GM19397 (cell line): Measurements from ENCODE around the gene SYCP3.

ENCODE experiments used
- ATAC-seq: cut with Tn5 transposase; IDR thresholded peaks from one replicate; pipeline ENCODE4 v1.9.1; 2021; ENCODE audit warnings: mild to moderate bottlenecking, moderate library complexity; ENCODE audit not compliant: unreplicated experiment

The SYCP3 gene

DNA sequence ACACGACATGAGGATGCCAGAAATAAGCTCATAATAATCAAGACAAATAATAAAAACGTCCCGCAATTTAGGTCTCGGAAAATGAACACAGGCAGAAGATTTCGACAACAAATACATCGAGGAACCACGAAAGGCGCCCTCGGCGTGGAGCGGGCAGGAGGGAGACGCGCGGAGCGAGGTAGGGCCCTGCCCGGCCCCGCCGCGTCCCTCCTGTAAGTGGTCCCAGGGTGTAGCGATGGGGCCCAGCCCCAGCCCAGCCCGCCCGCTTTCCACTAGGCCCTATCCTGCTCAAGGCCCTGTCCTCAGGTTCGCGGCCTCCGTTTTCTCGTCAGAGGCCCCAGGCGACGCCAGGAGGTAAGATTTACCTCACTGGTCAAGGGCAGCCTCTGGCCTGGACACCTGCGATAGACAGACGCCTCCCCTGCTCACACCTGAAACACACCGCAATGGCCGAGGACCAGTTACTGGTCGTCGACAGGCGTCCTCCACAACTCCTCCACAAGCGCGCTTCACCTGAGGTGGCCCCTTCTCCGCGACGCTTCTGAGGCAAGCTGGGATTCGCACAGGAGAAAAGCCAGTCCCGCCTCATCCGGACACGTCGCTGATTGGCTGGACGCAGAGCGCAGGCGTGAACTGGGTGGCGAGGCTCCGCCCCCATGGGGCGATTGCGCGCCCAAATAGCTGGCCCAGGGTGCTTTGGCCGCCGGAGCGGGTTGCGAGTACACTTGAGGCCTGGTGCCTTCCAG is at the start of gene SYCP3:
Gene SYCP3 (minus strand): TSS at position 543 of the 746 bp plus-strand sequence. CDS start 1,527 bp downstream, outside the sequence.
- no peak for ATAC-seq

DNA sequence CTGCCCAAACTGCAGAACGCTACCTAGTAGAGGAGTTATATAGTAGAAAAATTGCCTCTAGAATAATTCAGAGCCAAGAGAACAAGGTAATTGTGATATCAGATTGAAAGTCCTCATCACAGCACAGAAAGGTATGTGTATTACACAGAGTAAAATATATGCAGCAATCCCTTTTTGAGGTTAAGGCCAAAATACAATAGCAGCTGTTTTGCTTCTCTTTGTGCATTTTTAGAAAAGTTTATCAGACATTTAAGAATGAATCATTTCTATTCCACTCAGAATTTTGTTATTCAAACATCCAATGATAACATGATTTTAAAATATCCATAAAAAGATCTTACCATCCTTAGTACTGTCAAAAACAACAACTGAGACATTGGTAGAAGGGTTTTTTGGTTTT is 46.4 kb upstream of the SYCP3 start:
- no peak for ATAC-seq

DNA sequence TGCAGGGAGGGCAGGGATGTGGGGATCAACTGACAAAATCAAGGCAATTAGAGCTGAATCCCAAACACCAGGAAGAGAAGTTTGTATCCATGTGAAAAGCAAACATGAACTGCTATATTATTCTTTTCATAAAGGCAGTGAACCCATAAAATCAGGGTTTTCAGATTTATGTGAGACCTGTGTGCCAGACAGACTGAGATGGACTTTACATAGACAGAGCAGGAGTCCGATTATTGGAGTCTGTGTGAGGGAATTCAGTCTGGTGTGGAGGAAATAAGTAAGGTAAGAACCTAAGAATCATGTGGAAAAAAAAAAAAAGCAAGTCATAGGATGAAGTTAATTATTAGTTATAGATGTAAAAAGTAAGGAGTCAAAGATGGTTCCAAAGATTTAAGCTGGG is 45.1 kb upstream of the SYCP3 start:
- no peak for ATAC-seq

DNA sequence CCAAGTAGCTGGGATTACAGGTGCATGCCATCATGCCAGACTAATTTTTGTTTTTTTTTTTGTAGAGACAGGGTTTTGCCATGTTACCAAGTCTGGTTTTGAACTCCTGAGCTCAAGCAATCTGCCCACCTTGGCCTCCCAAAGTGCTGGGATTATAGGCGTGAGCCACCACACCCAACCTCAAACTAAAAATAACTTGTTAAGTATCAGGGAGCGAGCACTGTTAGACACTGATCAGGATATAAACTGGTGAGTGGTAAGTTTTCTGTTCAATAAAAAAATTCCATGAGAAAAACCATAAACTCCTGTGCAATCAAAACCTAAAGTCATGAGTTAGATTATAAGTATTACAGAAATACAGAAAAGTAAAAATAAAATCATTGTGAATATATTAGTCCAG is 44.6 kb upstream of the SYCP3 start:
- ATAC-seq, result no peak

- ATAC-seq, result no peak
These were observed 43.9 kb upstream of the SYCP3 start for GRCh38 chr12:101783150-101783549.

DNA sequence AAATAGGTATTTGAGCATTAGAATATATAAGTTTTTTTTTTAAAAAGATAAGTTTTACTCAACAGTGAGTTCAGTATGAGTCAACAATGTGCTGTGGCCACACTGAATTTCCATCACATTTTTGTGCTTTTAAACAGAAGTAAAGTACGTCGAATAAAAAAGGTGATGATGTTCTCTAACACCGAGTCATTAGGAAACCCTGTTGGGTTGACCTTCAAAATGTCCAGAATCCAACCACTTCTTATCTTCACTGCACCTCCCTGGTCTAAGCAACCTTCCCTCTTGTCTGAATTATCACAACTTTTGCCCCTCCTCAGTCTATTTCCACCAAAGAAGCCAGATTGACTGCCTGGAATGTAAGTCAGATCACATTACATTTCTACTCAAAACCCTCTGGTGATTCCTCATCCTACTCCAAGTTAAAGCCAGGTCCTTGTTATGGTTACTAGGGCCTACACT is 43.0 kb upstream of the SYCP3 start:
- ATAC-seq, result no peak

DNA sequence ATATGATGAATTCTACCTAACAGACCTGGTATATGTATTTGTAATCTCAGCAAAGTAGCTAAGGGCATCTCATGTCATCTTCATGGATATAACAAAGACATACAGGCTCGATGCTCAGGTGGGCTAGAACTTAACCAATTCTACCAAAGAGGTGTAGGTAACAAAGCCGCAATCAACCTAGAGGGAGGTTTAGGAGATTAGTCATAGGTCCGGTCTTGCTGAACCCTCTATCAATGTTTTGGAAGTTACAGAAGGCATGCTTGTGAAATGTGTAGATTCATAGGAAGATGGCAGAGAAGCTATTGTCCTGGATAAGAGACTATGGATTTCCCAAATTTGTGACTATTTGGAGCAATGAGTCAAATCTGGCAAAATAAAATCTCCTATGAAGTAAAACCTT is 42.6 kb upstream of the SYCP3 start:
- ATAC-seq, result no peak

- ATAC-seq, result no peak
These were observed 41.3 kb upstream of the SYCP3 start for GRCh38 chr12:101780599-101780998.

DNA sequence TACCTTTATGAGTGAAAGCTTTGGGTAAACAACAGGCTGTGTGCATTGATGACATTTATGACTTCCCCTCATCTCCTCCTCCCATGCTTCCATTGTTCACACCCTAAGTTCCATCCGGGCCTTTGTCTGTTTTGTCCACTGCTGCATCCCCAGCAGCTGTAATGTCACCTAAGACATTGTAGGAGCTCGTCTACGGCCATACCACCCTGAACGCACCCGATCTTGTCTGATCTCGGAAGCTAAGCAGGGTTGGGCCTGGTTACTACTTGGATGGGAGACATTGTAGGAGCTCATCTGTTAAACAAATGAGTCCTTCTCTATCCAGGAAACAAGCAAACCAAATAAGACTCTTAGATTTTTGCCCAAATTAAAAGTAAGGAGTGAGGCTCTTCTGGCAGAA is 40.4 kb upstream of the SYCP3 start:
- no peak for ATAC-seq

DNA sequence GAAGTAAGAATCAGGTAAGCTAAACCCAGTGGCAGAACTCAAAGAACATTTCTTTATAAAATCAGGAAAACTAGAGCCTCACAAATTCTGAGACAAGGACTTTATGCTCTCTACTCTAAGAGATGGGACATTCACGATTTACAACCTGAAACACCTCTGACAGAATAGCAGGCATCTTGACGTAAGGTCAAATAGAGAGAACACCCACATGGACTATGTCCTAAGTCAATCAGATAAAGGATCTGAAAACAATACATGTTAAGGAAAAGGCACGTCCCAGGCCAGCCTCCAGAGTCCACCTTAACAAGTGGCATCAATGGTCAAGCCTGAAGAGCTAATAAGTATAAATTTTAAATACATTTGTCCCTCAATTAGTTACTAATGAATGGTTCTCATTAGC is 39.9 kb upstream of the SYCP3 start:
- ATAC-seq, result no peak

- ATAC-seq, result no peak
These were observed 38.7 kb upstream of the SYCP3 start for GRCh38 chr12:101777978-101778377.

DNA sequence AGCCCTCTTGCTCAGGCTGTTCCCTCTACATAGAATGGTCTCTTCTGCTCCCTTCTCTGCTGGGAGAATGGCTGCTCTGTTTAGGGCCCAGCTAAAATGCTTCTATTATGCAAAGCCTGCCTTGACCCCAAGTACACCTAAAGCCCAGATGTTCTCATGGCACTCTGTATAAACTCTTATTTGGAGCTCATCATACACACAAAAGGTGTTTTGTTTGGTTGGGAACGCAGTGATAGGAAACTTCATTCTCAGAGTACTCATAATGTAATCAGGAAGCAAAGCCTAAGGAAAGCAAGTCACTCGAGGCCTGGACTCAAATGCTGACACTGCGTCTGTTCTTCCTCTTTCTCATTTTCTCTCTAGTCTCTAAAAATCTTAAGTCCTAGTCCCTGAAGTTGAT is 38.2 kb upstream of the SYCP3 start:
- ATAC-seq, result no peak

- ATAC-seq, result no peak
These were observed 36.6 kb upstream of the SYCP3 start for GRCh38 chr12:101775816-101776215.

- peak; percentile 55 for ATAC-seq
These were observed 34.4 kb upstream of the SYCP3 start for GRCh38 chr12:101773650-101774162.

DNA sequence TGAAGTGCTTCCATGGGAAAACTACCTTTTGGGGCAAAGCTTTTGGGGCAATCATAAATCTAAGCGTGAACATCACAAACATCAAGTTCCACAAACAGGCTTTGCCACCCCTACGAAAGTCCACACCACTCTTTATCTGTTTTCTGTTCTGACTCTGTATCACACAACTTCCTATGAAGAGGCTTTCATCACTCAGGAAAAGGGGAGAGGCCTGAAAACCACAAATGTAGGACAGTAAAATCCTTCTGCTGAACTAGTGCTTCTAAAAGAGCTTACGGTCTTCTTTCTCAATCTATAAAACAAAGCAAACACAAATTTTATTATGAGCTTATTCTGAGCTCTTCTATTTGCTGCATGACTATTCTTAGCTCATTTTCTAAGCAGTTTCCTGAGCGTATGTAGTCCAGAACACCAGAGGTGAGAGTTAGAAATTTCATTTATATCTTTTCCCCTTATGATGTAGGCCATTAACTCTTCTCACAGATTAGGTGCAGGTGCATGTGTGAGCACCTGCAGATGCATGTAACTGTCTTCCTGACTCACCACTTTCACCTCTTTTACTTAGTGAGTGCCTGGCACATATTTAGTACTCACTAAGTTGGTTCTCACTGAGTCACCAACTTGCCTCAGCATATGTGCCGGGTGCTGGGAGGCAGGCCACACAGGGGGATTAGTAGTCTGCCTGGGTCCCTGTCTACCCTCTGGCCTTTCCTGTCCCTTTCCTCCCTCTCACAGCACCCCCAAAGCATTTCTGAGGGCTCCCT is 32.9 kb upstream of the SYCP3 start:
- ATAC-seq, result no peak

- no peak for ATAC-seq
These were observed 30.6 kb upstream of the SYCP3 start for GRCh38 chr12:101769865-101770264.

GRCh38 chr12:101768781-101769180 is 29.5 kb upstream of the SYCP3 start:
- no peak for ATAC-seq

DNA sequence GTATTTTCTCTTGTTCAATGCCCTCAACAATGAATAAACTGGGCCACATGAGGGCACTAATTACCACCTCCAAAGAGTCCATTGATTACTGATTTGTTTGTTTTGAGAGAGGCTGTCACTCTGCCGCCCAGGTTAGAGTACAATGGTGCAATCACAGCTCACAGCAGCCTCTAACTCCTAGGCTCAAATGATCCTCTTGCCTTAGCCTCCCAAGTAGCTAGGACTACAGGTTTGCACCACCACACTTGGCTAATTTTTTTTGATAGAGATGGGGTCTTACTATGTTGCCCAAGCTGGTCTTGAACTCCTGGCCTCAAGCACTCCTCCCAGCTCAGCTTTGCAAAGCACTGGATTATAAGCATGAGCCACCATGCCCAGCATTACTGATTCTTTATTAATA is 28.3 kb upstream of the SYCP3 start:
- ATAC-seq, result no peak

GRCh38 chr12:101764051-101764792 is 25.0 kb upstream of the SYCP3 start:
- no peak for ATAC-seq

DNA sequence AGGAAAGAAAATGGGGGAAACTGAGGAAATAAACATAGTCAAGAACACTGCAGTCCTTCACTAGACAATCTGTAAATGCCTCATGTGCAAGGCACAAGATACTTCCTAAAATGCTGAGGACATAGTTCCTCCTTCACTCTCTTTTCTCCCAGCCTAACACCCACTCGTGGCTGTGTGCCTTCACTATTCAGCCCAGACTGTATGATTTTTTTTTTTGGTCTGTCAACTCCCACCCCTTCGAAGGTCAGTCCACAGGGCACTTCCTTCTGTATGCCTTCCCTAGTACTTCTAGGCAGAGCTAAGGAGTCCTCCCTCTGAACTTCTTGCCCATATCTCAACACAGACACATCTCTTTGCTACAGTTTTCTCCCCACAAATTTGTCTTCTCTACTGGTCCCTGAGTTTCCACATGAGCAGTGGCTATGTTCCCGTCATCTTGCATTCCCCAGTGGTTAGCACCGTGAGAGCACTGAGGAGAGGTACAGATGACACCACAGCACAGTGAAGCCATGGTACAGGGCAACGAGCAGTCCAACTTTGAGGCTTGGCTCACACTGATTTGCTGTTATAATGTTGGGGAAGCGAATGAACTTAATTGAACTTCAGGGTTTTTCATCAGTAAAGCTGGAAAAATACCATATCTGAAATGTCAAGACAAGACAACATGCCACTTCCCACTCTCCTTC is 24.1 kb upstream of the SYCP3 start:
- no peak for ATAC-seq

- ATAC-seq, result no peak
These were observed 22.5 kb upstream of the SYCP3 start for GRCh38 chr12:101761781-101762180.
